NCI-H187 (cell line): ENCODE data around the gene FGF22.
"Not testable (repeated sequence)": the region's sequence is repeated elsewhere in the genome, so short reads cannot be mapped to it uniquely, and the experiment has no call there.

Experiments used
- DNase-seq, 2 experiments: peaks; one replicate each; lab custom pipeline; 2025; lab: John Stamatoyannopoulos, UW

Gene FGF22

GRCh38 chr19:660793-661426 lies 21.2 kb downstream of the FGF22 start:
- DNase-seq, result no peak

GRCh38 chr19:661427-662196 lies 21.9 kb downstream of the FGF22 start:
- DNase-seq, result no peak

GRCh38 chr19:662207-662961 lies 22.7 kb downstream of the FGF22 start:
- no peak for DNase-seq

GRCh38 chr19:662962-663681 lies 23.4 kb downstream of the FGF22 start, which contains the start of gene RNF126:
TSS of gene RNF126 (minus strand) at chr19:663214. CDS start at chr19:663121, 93 bp downstream.
- DNase-seq, result peak; percentile 82 to 89

- no peak for DNase-seq
Measured at GRCh38 chr19:663682-664117, 24.0 kb downstream of the FGF22 start.

- DNase-seq, result peak; percentile 68 to 84
Measured at GRCh38 chr19:664913-665443, 25.3 kb downstream of the FGF22 start.

GRCh38 chr19:666985-667573 lies 27.4 kb downstream of the FGF22 start:
- DNase-seq, result not testable (repeated sequence)

GRCh38 chr19:668675-669434 lies 29.2 kb downstream of the FGF22 start:
- not testable (repeated sequence) for DNase-seq

GRCh38 chr19:670609-671075 lies 31.0 kb downstream of the FGF22 start:
- DNase-seq, result no peak

GRCh38 chr19:674282-675151 lies 34.8 kb downstream of the FGF22 start:
- DNase-seq, result no peak

- DNase-seq, result no peak
Measured at GRCh38 chr19:676007-676338, 36.3 kb downstream of the FGF22 start.

GRCh38 chr19:676339-677105 lies 36.8 kb downstream of the FGF22 start, which contains the start of gene FSTL3:
TSS of gene FSTL3 (plus strand) at chr19:676392. CDS start at chr19:676424, 32 bp downstream.
- DNase-seq, result no peak

- no peak for DNase-seq
Measured at GRCh38 chr19:677201-677600, 37.5 kb downstream of the FGF22 start.

- DNase-seq, result no peak
Measured at GRCh38 chr19:677601-678436, 38.1 kb downstream of the FGF22 start.

GRCh38 chr19:678791-679388 lies 39.2 kb downstream of the FGF22 start:
- no peak for DNase-seq

GRCh38 chr19:679418-680286 lies 40.0 kb downstream of the FGF22 start:
- DNase-seq, result peak in 1 of 2 experiments; percentile 17
